K562 (cell line): ENCODE data around the gene TMEM41B.

Experiments
- CHD1 ChIP-seq: fragments of 200-600 bp; sonication (generic); IDR thresholded peaks from one replicate; pipeline ENCODE4 v1.6.1; 2012; ENCODE audit warnings: mild to moderate bottlenecking, moderate library complexity, low read length, inconsistent platforms
- MECOM ChIP-seq: fragments of 250-450 bp; sonication (Bioruptor Pico); IDR thresholded peaks from 2 replicates; pipeline ENCODE4 v1.8.0; 2022; ENCODE audit warnings: inconsistent platforms
- MXI1 ChIP-seq: IDR thresholded peaks from 2 replicates; pipeline ENCODE4 v1.6.1; 2011; ENCODE audit warnings: low read depth, mild to moderate bottlenecking, improper control_type of control experiment, low read length
- SMARCC2 ChIP-seq: fragments of 450-650 bp; IDR thresholded peaks from 2 replicates; pipeline ENCODE4 v1.6.1; 2017; ENCODE audit warnings: antibody characterized with exemption, moderate library complexity, mild to moderate bottlenecking, low read depth
- SOX6 ChIP-seq: fragments of 450-650 bp; IDR thresholded peaks from 2 replicates; pipeline ENCODE4 v1.6.1; 2014; ENCODE audit warnings: mild to moderate bottlenecking
- TAF1 ChIP-seq: IDR thresholded peaks from 2 replicates; pipeline ENCODE4 v1.6.1; 2011; ENCODE audit warnings: mild to moderate bottlenecking, low read length, moderate library complexity; ENCODE audit not compliant: insufficient read depth, control insufficient read depth, severe bottlenecking; ENCODE audit errors: extremely low read depth
- ZBTB26 ChIP-seq: fragments of 450-650 bp; formaldehyde crosslinking; IDR thresholded peaks from 2 replicates; pipeline ENCODE4 v1.4.0; 2022; ENCODE audit warnings: missing genetic modification characterization
- ZNF121 ChIP-seq: sonication (generic); formaldehyde crosslinking; conservative IDR thresholded peaks from 2 replicates; pipeline ENCODE4 v1.8.0; 2022; ENCODE audit warnings: missing genetic modification reagents
- ZNF41 ChIP-seq: fragments of 250-450 bp; sonication (Bioruptor Pico); conservative IDR thresholded peaks from 2 replicates; pipeline ENCODE4 v1.4.0; 2020; ENCODE audit warnings: mild to moderate bottlenecking
- TF ChIP-seq, protein P1 (sequence below), 3 experiments: IDR thresholded peaks in 2 of 3; conservative IDR thresholded peaks in 1 of 3; 2 replicates each; pipeline ENCODE4 v1.5.1; 2011 to 2012; ENCODE audit warnings: low read length in 3 of 3, mild to moderate bottlenecking in 3 of 3, control low read depth in 2 of 3, improper control_type of control experiment in 1 of 3, inconsistent platforms in 1 of 3, low read depth in 1 of 3, mixed read lengths in 1 of 3, moderate library complexity in 1 of 3; ENCODE audit not compliant: insufficient read depth in 2 of 3
- TF ChIP-seq, protein P2 (sequence below): fragments of 250-450 bp; sonication (Bioruptor Pico); IDR thresholded peaks from 2 replicates; pipeline ENCODE4 v1.8.0; 2022; ENCODE audit warnings: moderate library complexity, mild to moderate bottlenecking, inconsistent platforms

GRCh38 chr11:9310485-9311090 lies 3.8 kb downstream of the TMEM41B start:
- TF ChIP-seq SOX6 (no peak), ZBTB26 (no peak), MXI1 (no peak), TAF1 (no peak), ZNF41 (CRISPR knock-in tag) (no peak), ZNF121 (no peak), CHD1 (no peak), SMARCC2 (no peak), MECOM (CRISPR knock-in tag) (no peak)
- TF ChIP-seq, protein P1, sequence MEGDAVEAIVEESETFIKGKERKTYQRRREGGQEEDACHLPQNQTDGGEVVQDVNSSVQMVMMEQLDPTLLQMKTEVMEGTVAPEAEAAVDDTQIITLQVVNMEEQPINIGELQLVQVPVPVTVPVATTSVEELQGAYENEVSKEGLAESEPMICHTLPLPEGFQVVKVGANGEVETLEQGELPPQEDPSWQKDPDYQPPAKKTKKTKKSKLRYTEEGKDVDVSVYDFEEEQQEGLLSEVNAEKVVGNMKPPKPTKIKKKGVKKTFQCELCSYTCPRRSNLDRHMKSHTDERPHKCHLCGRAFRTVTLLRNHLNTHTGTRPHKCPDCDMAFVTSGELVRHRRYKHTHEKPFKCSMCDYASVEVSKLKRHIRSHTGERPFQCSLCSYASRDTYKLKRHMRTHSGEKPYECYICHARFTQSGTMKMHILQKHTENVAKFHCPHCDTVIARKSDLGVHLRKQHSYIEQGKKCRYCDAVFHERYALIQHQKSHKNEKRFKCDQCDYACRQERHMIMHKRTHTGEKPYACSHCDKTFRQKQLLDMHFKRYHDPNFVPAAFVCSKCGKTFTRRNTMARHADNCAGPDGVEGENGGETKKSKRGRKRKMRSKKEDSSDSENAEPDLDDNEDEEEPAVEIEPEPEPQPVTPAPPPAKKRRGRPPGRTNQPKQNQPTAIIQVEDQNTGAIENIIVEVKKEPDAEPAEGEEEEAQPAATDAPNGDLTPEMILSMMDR (IDR thresholded peaks at IDR 0.05 in 2 of 3, conservative IDR thresholded peaks at IDR 0.05 in 1 of 3; ENCODE audit: insufficient read depth in 2 of 3, low read depth in 1 of 3, low read length in 3 of 3) = no peak
- TF ChIP-seq, protein P2, sequence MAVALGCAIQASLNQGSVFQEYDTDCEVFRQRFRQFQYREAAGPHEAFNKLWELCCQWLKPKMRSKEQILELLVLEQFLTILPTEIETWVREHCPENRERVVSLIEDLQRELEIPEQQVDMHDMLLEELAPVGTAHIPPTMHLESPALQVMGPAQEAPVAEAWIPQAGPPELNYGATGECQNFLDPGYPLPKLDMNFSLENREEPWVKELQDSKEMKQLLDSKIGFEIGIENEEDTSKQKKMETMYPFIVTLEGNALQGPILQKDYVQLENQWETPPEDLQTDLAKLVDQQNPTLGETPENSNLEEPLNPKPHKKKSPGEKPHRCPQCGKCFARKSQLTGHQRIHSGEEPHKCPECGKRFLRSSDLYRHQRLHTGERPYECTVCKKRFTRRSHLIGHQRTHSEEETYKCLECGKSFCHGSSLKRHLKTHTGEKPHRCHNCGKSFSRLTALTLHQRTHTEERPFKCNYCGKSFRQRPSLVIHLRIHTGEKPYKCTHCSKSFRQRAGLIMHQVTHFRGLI (CRISPR knock-in tag) = no peak
